Eye (tissue), 1 donor: Measurements from ENCODE around the gene GAS2L3.

Experiments
- DNase-seq: peaks from one replicate; pipeline ENCODE4 v3.0.0-alpha.2; 2015

GAS2L3 gene

GRCh38 chr12:100668945-100669536 lies 95.6 kb downstream of the GAS2L3 start:
- peak; percentile 88 for DNase-seq

GRCh38 chr12:100669922-100670321 lies 96.4 kb downstream of the GAS2L3 start:
- DNase-seq = no peak

GRCh38 chr12:100671396-100672074 lies 98.1 kb downstream of the GAS2L3 start:
- no peak for DNase-seq

- DNase-seq = no peak
Measured at GRCh38 chr12:100672075-100672592, 98.7 kb downstream of the GAS2L3 start.

GRCh38 chr12:100674036-100674888 lies 100.8 kb downstream of the GAS2L3 start:
- DNase-seq = no peak
